Raji (cell line): ENCODE measurements around the gene CACNA2D3.

Experiments used
- POLR2A ChIP-seq: IDR thresholded peaks from 2 replicates; pipeline ENCODE4 v1.6.1; 2011; ENCODE audit warnings: low read depth, low read length, control low read depth; ENCODE audit not compliant: insufficient read depth

CACNA2D3 gene

GRCh38 chr3:54536450-54536849, 414.1 kb downstream of the CACNA2D3 start:
- no peak for TF ChIP-seq POLR2A

DNA sequence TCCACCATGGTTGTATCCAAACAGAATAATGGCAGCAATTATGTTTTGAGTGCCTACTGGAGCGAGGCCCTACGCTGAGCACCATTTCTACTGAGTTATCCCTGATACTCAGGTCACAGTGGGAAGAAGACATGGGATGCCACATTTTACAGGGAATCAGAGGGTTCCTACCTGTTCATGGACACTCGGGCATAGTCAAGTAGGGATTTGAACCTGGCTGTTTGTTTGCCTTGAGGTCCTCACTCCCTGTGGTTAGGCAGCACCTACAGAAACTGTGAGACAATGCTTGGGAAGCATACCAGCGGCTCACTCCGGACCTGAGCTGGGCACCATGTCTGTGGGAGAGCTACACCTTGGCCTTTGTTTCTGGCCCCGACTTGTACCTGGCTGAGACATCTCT, 415.2 kb downstream of the CACNA2D3 start:
- no peak for TF ChIP-seq POLR2A

DNA sequence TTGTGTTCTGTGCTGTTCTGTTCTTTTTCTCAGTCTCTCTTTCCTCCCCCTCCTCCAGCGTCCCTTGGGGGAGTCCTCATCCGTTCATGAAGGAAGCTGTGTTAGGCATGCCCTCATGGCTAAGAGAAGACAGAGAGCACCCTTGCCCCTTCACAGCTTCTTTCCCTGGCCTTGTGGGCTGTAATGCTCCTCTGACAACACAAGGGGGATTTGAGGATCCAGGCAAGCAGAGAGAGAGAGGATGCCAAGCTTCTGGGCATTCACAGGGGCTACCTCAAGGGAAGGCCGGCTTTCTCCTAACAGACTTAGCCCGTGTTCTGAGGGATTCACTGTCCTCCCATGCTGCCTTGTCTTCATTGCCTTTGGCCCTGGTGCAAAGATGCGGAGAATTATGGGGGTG, 416.0 kb downstream of the CACNA2D3 start:
- TF ChIP-seq POLR2A: no peak

DNA sequence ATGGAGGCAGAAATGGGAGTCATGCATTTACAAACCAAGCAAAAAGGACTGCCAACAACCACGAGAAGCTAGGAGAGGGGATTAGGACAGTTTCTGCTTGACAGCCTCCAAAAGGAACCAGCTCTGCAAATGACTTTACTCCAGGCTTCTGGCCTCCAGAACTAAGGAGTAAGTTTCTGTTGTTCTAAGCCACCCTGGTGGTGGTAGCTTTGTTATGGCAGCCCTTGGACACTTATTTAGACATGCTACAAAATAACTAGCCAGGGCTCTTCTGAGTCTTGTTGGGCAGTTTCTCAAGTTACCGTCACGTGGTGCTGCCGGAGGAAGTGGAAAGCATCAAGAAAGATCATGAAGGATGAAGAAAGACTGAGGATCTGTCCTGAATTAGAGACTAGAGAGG, 419.0 kb downstream of the CACNA2D3 start:
- no peak for TF ChIP-seq POLR2A

DNA sequence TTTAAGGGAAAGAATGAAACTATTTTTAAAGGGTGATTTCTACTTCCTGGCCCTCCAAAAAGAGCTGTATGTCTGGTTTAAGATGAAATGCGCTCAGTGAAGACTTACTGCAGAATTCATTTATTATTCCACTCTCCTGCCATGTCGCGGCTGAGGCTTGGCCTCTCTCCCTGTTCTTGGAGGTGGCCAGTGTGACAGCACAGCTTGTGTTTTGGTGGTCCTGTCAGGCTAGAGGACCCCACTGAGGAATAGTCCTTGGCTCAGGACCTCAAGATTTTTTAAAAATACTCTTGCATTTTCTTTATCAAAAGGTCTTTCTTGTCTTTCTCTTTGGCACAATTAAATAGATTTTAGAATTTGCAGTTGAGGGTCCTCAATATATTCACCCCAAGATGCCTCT, 421.1 kb downstream of the CACNA2D3 start:
- TF ChIP-seq POLR2A: no peak

- no peak for TF ChIP-seq POLR2A
Measured at GRCh38 chr3:54547051-54547450, 424.7 kb downstream of the CACNA2D3 start.

- no peak for TF ChIP-seq POLR2A
Measured at GRCh38 chr3:54547846-54548245, 425.5 kb downstream of the CACNA2D3 start.

- TF ChIP-seq POLR2A: no peak
Measured at GRCh38 chr3:54549607-54550220, 427.4 kb downstream of the CACNA2D3 start.

DNA sequence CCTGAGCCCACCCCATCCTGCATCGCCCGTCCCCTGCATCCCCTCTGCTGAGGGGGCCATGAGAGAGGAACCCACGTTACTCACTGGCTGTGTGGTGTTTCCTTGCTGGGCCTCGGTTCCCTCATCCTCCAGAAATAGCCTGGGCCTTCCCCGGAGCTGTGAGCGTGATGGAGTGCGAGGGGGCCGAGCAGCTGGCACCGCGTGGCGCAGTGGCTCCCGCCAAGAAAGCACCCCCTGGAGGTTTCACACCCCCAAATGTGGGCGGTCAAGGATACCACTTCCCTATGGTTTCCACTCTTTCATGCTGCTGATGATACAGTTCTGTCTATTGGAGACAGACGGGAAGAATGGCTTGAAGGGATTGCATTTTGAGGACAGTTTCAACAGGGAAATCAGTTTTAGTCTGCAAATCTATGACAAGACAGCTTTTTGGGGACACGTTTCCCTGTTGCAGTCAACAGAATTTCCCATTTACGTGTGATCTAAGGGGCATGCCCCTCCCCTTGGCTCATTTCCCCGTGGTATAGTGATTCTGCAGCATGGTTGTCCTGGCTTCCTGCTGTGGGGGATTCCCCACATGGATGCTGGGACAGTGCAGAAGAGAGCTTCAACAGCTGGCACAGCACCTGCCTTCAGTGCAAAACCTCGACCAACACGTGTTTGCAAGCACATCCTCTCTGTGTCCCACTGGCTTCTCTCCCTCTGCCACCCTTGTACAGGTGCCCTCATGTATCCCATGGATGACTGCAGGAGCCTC, 428.0 kb downstream of the CACNA2D3 start:
- TF ChIP-seq POLR2A: no peak

GRCh38 chr3:54556630-54557029, 434.3 kb downstream of the CACNA2D3 start:
- no peak for TF ChIP-seq POLR2A

- no peak for TF ChIP-seq POLR2A
Measured at GRCh38 chr3:54557538-54558428, 435.4 kb downstream of the CACNA2D3 start.

GRCh38 chr3:54563501-54564200, 441.3 kb downstream of the CACNA2D3 start:
- no peak for TF ChIP-seq POLR2A

DNA sequence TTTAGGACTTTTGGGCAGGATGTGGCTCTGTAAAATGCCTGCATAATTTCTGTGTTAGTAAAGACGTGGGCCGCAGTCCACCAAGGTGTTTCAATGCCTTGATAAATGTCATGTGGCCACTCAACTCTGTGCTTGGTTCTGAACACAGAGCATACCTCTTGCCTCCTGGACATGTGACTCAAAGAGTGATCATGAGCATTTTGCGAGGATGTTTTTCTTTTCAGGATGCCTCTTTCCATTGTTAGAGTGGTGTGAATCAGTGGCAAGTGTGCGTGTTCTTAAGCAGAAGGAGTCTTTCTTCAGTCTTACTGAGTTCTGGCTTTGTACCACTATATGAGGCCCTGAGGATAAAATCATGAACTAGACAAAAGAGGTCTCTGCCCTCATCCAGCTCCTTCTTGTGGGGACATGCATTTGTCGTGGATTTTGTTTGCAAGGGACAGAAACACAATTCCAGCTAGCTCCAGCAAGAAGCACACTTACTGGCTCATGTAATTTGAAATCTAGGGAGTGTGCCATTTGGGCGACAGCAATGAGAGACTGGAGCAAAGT, 442.1 kb downstream of the CACNA2D3 start:
- TF ChIP-seq POLR2A: no peak

GRCh38 chr3:54565956-54566355, 443.6 kb downstream of the CACNA2D3 start:
- TF ChIP-seq POLR2A: no peak

GRCh38 chr3:54567949-54568348, 445.6 kb downstream of the CACNA2D3 start:
- no peak for TF ChIP-seq POLR2A

- no peak for TF ChIP-seq POLR2A
Measured at GRCh38 chr3:54570008-54570407, 447.7 kb downstream of the CACNA2D3 start.
